Peyer's patch (tissue), 4 donors: Measurements from ENCODE around the gene CHMP4B. TPM values are rescaled to one million over a fixed set of nuclear protein-coding genes. Genes with fewer than 3 reads are reported as not detected.

Experiments used
- DNase-seq, 3 donors: peaks; one replicate each; pipeline ENCODE4 v3.0.0-alpha.2; 2017 to 2019
- H3K27ac ChIP-seq, 4 donors: fragments of 200-600 bp; sonication (generic); one replicate each; pipeline ENCODE4 v1.5.1; 2016 to 2019
- H3K27me3 ChIP-seq, 2 donors: fragments of 200-600 bp; sonication (generic); one replicate each; pipeline ENCODE4 v1.5.1; 2019
- H3K36me3 ChIP-seq, 3 donors: fragments of 200-600 bp; sonication (generic); one replicate each; pipeline ENCODE4 v1.5.1; 2016 to 2019
- H3K4me1 ChIP-seq, 4 donors: fragments of 200-600 bp; sonication (generic); one replicate each; pipeline ENCODE4 v1.5.1; 2016 to 2019
- H3K4me3 ChIP-seq, 4 donors: fragments of 200-600 bp; sonication (generic); 1 replicate in 3 of 4; 2 replicates in 1 of 4; pipeline ENCODE4 v1.5.1; 2016 to 2019; ENCODE audit warnings: mild to moderate bottlenecking in 1 of 4
- H3K9me3 ChIP-seq, 4 donors: fragments of 200-600 bp; sonication (generic); one replicate each; pipeline ENCODE4 v1.5.1; 2016 to 2019; ENCODE audit warnings: mild to moderate bottlenecking in 1 of 4
- POLR2A ChIP-seq, 2 donors: fragments of 450-650 bp; IDR thresholded peaks; one replicate each; pipeline ENCODE4 v1.5.1; 2017; ENCODE audit warnings: antibody characterized with exemption in 2 of 2, mild to moderate bottlenecking in 2 of 2, moderate library complexity in 2 of 2
- total RNA-seq, 4 donors: library from RNA; depleted of rRNA; stranded (reverse); fragments of >200 nt; gene quantifications; one replicate each; pipeline ENCODE4 v1.1.0, GENCODE V29; 2016
- TF ChIP-seq, protein P1 (sequence below), 6 experiments: fragments of 450-650 bp in 4 of 6; fragments of 200-600 bp in 2 of 6; sonication (generic) in 1 of 6; IDR thresholded peaks; one replicate each; pipeline ENCODE4 v1.5.1; 2017 to 2019; ENCODE audit warnings: antibody characterized with exemption in 6 of 6, mild to moderate bottlenecking in 3 of 6, moderate library complexity in 1 of 6

Gene CHMP4B
- total RNA-seq, 4 donors from 2014 or later: 80.0 to 137 (median 111) TPM

GRCh38 chr20:33859751-33860150, 48.6 kb downstream of the CHMP4B start:
- no peak for TF ChIP-seq POLR2A (IDR thresholded peaks at IDR 0.05)
- TF ChIP-seq, protein P1, sequence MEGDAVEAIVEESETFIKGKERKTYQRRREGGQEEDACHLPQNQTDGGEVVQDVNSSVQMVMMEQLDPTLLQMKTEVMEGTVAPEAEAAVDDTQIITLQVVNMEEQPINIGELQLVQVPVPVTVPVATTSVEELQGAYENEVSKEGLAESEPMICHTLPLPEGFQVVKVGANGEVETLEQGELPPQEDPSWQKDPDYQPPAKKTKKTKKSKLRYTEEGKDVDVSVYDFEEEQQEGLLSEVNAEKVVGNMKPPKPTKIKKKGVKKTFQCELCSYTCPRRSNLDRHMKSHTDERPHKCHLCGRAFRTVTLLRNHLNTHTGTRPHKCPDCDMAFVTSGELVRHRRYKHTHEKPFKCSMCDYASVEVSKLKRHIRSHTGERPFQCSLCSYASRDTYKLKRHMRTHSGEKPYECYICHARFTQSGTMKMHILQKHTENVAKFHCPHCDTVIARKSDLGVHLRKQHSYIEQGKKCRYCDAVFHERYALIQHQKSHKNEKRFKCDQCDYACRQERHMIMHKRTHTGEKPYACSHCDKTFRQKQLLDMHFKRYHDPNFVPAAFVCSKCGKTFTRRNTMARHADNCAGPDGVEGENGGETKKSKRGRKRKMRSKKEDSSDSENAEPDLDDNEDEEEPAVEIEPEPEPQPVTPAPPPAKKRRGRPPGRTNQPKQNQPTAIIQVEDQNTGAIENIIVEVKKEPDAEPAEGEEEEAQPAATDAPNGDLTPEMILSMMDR (IDR thresholded peaks at IDR 0.05): no peak

GRCh38 chr20:33861458-33861857, 50.3 kb downstream of the CHMP4B start:
- TF ChIP-seq, protein P1 (IDR thresholded peaks at IDR 0.05): no peak
- TF ChIP-seq POLR2A (IDR thresholded peaks at IDR 0.05): no peak
- Histone ChIP-seq H3K27ac (no peak overlapping the region), H3K4me1 (peaks cover 0 to 19% (median 12%) of the 10 kb centered on the region in 4 donors), H3K4me3 (no peak overlapping the region), H3K27me3 (no peaks in the 10 kb centered on the region), H3K36me3 (peaks cover 0 to 9% (median 0%) of the 10 kb centered on the region in 3 donors), H3K9me3 (no peaks in the 10 kb centered on the region)
- no peak for DNase-seq

More at GRCh38 chr20:33859751-33860150, 48.6 kb downstream of the CHMP4B start:
- Histone ChIP-seq H3K4me3 (no peak overlapping the region), H3K4me1 (peaks cover 0 to 19% (median 12%) of the 10 kb centered on the region in 4 donors), H3K27ac (peak overlapping the region in 2 of 4 donors; percentile 49), H3K36me3 (peaks cover 0 to 24% (median 0%) of the 10 kb centered on the region in 3 donors), H3K9me3 (no peaks in the 10 kb centered on the region), H3K27me3 (no peaks in the 10 kb centered on the region)
- DNase-seq: no peak

DNA sequence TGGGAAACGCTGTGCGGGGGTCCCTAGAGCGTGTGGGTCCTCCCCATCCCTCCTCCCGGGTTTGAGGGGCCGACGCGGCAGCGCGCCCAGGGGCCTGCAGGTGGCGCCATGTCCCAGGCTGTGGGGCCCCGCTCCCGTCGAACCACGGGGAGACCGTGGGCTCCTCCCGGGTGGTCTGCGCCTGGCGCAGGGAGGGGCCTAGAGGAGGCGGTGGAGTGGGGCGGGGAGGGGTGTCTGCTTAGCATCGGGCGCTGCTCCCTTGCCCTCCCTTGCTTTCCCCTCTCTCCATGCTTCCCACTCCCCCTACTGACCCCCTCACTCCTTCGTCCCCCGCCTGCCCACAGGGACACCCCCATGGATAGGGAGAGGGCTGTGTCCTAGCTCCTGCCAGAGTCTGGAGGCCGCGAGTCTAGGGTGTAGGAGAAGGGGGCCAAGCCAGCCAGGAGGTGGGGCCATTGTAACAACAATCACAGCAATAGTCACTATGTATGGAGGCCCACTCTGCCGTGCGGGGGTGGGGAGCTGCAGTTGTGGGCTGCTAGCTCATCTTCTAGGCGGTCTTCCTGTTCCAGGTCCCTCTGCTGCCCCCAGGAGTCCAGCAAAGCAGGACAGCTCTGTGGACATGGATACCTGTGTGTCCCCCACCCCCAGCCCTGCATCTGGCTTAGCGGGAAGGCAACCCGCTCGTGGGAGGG, 51.7 kb downstream of the CHMP4B start:
- H3K27ac ChIP-seq: no peak overlapping the region
- peak; percentile 50 to 68 (median 63) for DNase-seq
- H3K27me3 ChIP-seq: no peaks in the 10 kb centered on the region
- H3K4me1 ChIP-seq: peaks cover 0 to 19% (median 12%) of the 10 kb centered on the region in 4 donors
- H3K4me3 ChIP-seq: no peak overlapping the region
- no peaks in the 10 kb centered on the region for H3K9me3 ChIP-seq
- TF ChIP-seq, protein P1 (IDR thresholded peaks at IDR 0.05): peak; percentile 40 to 70 (median 66)
- no peak for TF ChIP-seq POLR2A (IDR thresholded peaks at IDR 0.05)
- H3K36me3 ChIP-seq: no peaks in the 10 kb centered on the region

DNA sequence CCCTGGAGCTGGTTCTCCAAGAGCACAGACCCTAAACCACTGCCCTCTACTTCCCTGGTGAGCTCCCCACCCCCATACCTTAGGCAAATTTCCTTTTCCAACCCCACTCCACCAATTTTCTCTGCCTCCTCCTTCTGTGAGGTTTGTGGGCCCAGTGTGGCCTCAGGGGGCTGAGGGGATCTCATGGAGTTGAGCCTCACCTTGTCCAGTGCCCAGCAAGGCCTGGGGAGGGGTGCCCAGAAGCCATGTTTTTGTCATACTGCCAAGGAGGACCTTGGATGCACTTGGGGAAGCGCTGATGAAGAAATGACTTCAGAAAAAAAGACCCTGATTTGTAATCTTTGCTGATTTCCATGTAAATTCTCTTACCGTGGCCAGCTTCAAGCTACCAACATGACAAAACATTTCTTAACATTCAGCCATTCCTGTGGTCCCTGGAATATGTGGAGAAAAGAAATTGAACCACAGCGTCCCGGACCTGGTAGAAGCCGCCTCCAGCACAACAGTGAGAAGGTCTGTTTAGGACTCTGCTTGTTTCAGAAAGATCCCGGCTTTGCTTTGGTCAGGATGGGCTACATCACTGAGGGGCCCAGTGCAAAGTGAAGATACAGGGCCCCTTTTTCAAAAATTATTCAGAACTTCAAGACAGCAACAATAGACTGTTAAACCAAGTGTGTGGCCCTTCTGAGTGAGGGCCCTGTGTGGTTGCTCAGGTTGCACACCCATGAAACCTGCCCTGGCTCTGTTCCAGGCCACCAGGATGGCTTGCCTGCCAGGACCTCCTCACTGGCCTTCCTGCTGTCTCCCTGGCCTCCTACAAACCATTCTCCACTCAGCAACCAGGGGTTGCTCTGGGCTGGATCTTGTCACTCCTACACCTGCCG, 52.5 kb downstream of the CHMP4B start:
- Histone ChIP-seq H3K27me3 (no peaks in the 10 kb centered on the region), H3K9me3 (no peaks in the 10 kb centered on the region), H3K36me3 (no peaks in the 10 kb centered on the region), H3K27ac (no peak overlapping the region), H3K4me1 (peaks cover 0 to 17% (median 12%) of the 10 kb centered on the region in 4 donors), H3K4me3 (no peak overlapping the region)
- TF ChIP-seq, protein P1 (IDR thresholded peaks at IDR 0.05): no peak
- TF ChIP-seq POLR2A (IDR thresholded peaks at IDR 0.05): no peak
- DNase-seq: no peak

DNA sequence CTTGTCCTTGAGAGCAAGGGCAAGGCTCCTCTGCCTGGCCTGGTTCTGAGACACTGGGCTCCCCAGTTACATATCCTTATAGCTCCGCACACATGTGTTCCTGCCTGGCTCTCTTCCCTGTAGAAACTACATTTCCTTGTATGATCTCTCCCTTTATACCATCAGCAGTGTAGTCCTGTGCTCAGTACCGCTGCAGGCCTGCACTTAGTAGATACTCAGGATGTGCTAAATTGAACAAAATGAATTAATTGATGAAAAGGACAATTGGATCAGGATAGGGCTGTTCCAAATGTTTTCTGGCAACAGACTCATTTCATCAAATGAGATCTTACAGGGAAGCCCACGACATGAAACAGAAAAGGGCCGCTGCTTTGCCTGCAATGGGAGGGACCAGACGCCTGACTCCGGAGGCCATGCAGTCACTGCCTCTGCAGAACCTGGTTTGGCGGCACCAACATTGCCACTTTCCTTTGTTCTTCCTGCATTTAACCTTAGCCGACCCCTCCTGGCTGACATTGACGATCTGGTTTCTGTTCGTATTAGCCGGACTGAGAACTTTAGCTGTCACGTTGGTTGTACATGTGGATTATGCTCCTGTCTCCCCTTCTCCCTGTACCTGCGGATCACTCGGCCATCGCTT, 53.3 kb downstream of the CHMP4B start:
- H3K9me3 ChIP-seq: no peaks in the 10 kb centered on the region
- H3K4me1 ChIP-seq: peaks cover 0 to 15% (median 7%) of the 10 kb centered on the region in 4 donors
- H3K36me3 ChIP-seq: no peaks in the 10 kb centered on the region
- no peak for DNase-seq
- no peak overlapping the region for H3K4me3 ChIP-seq
- no peak overlapping the region for H3K27ac ChIP-seq
- H3K27me3 ChIP-seq: no peaks in the 10 kb centered on the region
- TF ChIP-seq POLR2A (IDR thresholded peaks at IDR 0.05): no peak
- TF ChIP-seq, protein P1 (IDR thresholded peaks at IDR 0.05): no peak
